Activated T-cell treated with anti-CD3 and anti-CD28 coated beads, Interleukin-2, amount 50 U/mL, for 24 hours (primary cell): ENCODE measurements around the gene FLRT1.

Experiments
- DNase-seq: peaks from one replicate; pipeline ENCODE4 v3.0.0-alpha.2; 2020
- H3K27ac Mint-ChIP-seq: 2 replicates; pipeline ENCODE4 v1.8.0; 2020; ENCODE audit warnings: mild to moderate bottlenecking, mixed read lengths
- H3K27me3 Mint-ChIP-seq: 2 replicates; pipeline ENCODE4 v1.8.0; 2020; ENCODE audit warnings: mixed read lengths
- H3K36me3 Mint-ChIP-seq: 2 replicates; pipeline ENCODE4 v1.8.0; 2020; ENCODE audit warnings: low read depth, mixed read lengths
- H3K4me1 Mint-ChIP-seq: 2 replicates; pipeline ENCODE4 v1.8.0; 2020; ENCODE audit warnings: low read depth, mixed read lengths
- H3K4me3 Mint-ChIP-seq: 2 replicates; pipeline ENCODE4 v1.8.0; 2020; ENCODE audit warnings: mild to moderate bottlenecking, moderate library complexity, mixed read lengths
- H3K9me3 Mint-ChIP-seq: 2 replicates; pipeline ENCODE4 v1.8.0; 2020; ENCODE audit warnings: mixed read lengths

The FLRT1 gene

DNA sequence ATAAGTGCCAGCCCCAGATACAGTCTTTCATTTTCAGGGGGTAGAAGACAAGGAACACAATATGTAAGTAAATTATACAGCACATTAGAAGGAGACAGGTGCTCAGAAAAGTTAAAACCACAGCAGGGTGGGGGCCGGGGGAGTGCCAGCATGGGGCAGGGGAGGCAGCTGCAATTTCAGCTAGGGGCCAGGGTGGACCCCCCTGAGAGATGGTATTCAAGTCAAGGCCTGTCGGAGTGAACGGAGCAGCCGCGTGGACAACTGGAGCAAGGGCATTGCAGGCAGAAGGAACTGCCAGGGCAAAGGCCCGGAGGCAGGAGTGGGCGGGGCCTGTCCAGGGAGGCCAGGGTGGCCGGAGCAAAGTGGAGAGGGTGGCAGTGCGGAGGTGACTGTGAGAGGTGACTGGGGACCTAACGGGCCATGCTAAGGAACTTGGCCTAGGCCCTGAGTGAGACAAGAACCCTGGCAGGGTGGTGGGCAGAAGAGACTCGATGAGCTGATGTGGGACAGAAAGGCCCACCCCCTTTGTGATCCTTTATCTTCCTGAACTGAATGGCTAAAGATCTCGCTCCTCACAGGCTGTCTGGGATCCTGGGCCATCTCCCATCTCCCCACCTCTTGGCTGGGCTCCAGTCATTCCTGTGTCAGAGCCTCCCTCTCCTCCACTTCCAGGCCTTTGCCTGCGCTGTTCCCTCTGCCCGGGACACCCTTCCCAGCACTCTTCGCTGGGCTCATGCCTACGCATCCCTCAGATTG lies 22.4 kb upstream of the FLRT1 start:
- DNase-seq = no peak
- H3K4me3 Mint-ChIP-seq = no peak overlapping the region
- no peaks in the 10 kb centered on the region for H3K4me1 Mint-ChIP-seq
- no peaks in the 10 kb centered on the region for H3K36me3 Mint-ChIP-seq
- peaks cover 10% of the 10 kb centered on the region for H3K27me3 Mint-ChIP-seq
- no peak overlapping the region for H3K27ac Mint-ChIP-seq
- no peaks in the 10 kb centered on the region for H3K9me3 Mint-ChIP-seq

DNA sequence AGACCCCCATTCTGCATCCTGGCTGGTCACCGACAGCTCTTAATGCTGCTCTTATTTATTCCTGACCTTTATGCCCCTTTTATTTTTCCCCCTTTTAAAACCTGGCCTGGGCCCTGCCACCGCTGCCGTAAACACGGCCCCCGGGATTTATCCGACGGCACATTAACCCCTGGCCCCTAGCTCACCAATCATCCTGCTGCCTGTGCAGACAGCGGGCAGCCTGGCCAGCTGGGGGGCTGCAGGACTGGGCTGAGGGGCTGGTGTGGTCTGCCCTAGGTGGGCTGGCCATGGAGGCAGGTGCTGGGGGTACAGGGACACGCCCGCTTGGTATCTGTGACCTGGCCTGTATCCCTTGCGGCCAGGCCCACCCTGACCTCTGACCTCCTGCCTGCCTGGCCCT lies 21.4 kb upstream of the FLRT1 start:
- no peak for DNase-seq
- no peaks in the 10 kb centered on the region for H3K9me3 Mint-ChIP-seq
- H3K27me3 Mint-ChIP-seq = no peaks in the 10 kb centered on the region
- H3K27ac Mint-ChIP-seq = no peak overlapping the region
- H3K36me3 Mint-ChIP-seq = no peaks in the 10 kb centered on the region
- no peak overlapping the region for H3K4me3 Mint-ChIP-seq
- H3K4me1 Mint-ChIP-seq = no peaks in the 10 kb centered on the region

DNA sequence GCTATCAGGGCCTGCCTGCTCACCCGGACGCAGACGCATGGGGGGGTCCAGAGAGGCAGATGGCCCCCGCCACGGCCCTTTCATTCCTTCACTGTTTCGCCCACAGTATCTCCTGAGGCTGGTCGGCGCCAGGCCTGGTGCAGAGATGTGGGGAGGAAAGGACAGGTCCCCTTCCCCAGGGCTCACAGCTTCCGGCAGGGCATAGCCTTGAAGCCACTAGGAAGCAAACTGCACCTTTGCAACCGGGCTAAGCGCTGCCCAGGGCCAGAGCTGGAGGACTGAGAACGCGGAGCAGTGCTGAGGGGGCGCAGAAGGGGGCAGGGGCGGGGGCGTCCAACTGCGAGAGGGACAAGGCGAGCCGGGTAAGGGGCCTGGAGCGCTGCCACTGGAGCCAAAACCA lies 20.2 kb upstream of the FLRT1 start:
- H3K36me3 Mint-ChIP-seq = no peaks in the 10 kb centered on the region
- H3K9me3 Mint-ChIP-seq = no peaks in the 10 kb centered on the region
- H3K27ac Mint-ChIP-seq = no peak overlapping the region
- H3K27me3 Mint-ChIP-seq = no peaks in the 10 kb centered on the region
- no peak overlapping the region for H3K4me3 Mint-ChIP-seq
- H3K4me1 Mint-ChIP-seq = no peaks in the 10 kb centered on the region
- no peak for DNase-seq

DNA sequence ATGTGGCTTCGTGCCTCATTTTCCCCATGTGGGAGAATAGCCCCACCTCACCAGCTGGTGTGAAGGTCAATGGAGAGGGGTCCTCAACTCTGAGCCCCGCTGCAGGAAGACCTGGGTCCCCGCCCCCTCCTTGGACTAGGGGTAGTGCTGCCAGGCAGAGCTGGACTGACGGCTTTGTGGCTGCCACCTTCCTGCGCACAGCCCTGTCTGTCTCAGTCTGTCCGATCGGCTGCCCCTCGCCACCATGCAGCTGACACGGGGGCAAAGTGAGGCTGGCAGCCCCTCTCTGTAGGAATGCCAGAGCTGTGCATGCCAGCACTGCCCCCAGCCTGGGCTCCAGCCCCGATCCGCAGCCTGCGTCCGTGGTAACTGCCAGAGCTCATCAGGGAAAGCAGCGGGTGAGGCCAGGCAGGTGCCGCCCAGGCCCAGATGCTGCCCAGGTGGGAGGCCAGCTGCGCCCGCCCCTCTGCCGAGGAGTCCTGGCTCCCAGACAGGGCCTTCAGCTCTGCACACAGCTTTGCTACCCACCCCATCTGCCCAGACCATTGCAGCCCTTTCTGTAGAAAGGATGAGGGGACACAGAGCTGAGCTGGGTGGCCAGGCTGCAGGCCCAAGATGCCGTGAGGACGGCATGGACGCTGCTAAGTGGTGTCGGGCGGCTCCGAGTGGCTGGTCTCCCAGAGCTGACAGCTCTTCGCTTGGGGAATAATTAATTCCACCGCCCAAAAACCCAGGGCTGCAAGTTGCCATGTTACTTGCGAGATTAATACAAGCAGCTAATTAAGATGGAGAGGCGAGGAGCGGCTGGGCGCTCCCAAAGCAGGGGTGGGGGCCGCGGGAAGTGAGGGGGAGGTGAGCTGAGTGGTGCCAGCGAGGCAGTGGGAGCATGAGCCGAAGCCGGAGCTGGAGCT lies 19.5 kb upstream of the FLRT1 start:
- Mint-ChIP-seq H3K27me3 (no peaks in the 10 kb centered on the region), H3K4me3 (no peak overlapping the region), H3K27ac (no peak overlapping the region), H3K9me3 (no peaks in the 10 kb centered on the region), H3K36me3 (no peaks in the 10 kb centered on the region), H3K4me1 (no peaks in the 10 kb centered on the region)
- no peak for DNase-seq

DNA sequence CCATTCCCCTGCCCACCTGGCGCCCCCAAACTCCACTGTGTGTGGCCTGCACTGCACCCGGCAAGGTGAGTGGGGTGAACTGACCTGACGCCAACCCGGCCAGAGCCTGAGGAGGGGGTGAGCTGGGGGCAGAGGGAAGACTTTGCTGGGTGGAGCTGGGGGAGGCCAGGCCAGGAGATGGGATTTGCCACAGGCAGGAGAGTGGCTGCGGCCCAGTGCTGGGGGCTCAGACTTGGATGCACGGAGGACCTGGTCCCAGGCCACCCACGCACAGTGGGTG lies 17.8 kb upstream of the FLRT1 start:
- Mint-ChIP-seq H3K4me1 (no peaks in the 10 kb centered on the region), H3K9me3 (no peaks in the 10 kb centered on the region), H3K4me3 (no peak overlapping the region), H3K27ac (no peak overlapping the region), H3K36me3 (no peaks in the 10 kb centered on the region), H3K27me3 (no peaks in the 10 kb centered on the region)
- DNase-seq = no peak

DNA sequence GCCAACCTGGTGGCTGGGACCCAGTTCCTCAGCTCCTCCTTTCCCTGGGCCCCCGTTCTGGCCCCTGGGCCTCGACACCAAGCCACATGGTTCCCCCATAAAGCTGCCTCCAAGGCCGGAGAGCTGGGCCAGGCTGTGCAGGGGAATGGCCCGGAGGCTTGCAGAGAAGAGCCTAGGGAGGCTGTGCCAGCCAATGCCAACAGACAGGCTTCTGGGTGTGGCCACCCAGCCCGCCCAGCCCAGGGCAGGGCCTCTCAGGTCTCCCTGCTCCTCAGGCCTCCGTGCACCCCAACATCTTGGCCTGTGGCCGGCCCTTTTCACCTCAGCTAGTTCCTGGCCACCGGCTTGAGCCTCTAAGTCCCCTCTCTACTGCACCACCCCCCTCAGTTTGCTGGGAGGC lies 17.4 kb upstream of the FLRT1 start:
- no peaks in the 10 kb centered on the region for H3K4me1 Mint-ChIP-seq
- DNase-seq = no peak
- no peaks in the 10 kb centered on the region for H3K9me3 Mint-ChIP-seq
- H3K36me3 Mint-ChIP-seq = no peaks in the 10 kb centered on the region
- no peak overlapping the region for H3K27ac Mint-ChIP-seq
- no peak overlapping the region for H3K4me3 Mint-ChIP-seq
- H3K27me3 Mint-ChIP-seq = no peaks in the 10 kb centered on the region

DNA sequence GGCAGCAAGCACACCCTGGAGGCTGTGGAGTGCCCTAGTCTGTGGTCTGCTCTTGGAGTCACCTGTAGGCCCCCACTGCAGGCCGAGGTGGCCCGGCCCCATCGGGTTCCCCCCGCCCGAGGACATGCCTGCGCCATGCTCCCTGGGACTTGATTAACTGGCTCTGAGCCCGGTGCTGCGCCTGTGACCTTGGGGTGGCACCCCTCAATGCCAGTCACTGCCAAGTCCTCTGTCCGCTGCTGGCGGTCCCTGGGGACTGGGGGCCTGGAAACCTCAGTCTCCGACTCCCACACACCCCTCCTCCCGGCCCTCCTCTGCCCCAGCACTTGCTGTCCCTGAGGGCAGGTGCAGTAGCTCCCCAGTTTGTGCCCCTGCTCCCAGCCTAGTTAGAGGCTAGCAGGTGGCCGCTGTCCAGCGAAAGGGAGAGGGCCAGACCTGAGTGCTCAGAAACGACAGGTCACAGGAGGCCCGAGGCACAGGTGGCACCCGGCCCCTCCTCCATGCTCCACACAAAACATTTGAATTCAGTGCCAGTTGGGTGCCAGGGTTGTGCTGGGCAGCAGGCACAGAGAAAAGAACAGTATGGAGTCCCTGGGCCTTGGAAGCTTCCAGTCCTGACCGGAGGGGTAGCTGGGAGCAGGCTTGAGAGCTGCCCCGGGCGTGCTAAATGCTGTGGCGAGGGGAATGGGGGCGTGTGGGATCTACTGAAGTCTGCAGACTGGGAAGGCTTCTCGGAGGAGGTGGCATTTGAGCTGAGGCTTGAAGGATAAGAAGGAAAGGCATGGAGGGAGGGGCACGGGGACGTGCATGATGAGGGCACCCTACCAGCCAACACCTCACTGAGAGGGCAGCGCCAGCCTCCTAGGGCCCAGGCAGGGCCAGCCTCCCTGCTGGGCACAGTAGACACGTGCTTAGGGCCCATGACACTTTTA lies 16.4 kb upstream of the FLRT1 start:
- no peak for DNase-seq
- Mint-ChIP-seq H3K36me3 (no peaks in the 10 kb centered on the region), H3K9me3 (no peaks in the 10 kb centered on the region), H3K4me3 (no peak overlapping the region), H3K4me1 (no peaks in the 10 kb centered on the region), H3K27ac (no peak overlapping the region), H3K27me3 (no peaks in the 10 kb centered on the region)

DNA sequence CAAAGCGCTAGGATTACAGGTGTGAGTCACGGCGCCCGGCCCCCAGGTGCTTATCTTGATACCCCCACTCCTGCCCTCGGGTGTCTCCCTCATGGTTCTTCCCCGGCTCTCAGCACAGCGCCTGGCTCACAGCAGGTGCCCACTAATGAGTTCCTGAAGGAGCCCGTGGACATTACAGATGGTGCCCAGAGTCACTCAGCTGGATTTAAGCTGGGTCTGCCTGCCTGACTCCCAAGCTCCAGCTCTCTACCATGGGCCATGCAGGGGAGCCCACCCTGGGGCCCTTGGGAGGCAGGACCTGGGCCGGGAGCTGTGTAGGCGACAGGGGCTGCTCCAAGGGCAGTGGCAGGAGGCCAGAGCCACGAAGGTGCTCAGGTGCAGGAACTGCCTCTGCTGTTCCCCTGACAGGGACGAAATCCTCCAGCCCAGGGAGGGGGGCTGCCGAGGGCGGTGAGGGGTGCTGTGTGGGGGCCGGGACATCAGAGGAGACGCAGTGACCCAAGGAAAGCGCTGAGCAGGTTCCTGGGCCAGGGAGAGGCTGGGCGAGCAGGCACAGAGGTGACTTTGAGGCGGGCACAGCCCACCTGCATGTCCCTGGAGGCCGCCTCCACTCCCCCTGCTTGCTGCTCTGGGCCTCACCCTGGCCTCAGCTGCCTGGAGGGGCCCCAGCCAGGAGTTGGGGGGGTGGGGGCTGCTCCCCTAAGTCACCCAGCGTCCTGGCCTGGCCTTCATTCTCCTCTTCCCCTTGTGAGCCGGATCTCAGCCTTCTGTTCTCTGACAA lies 14.6 kb upstream of the FLRT1 start:
- no peak for DNase-seq
- H3K27ac Mint-ChIP-seq = no peak overlapping the region
- H3K27me3 Mint-ChIP-seq = no peaks in the 10 kb centered on the region
- no peaks in the 10 kb centered on the region for H3K36me3 Mint-ChIP-seq
- H3K4me1 Mint-ChIP-seq = no peaks in the 10 kb centered on the region
- H3K9me3 Mint-ChIP-seq = no peaks in the 10 kb centered on the region
- H3K4me3 Mint-ChIP-seq = no peak overlapping the region

DNA sequence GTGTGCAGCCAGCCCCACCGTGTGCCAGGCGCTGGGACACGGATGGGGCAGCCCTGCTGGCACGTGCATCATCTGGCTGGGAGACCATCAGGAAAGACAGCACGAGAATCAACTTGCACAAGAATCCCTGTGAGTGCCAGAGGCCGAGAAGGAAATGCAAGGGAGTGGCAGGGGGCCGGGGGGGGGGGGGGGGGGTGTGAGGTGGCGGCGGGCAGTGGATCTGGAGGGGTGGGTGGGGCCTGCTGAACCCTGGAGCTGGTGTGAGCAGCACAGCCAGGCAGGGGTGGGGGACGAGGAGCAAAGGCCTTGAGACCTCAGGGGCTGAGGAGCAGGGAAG lies 14.0 kb upstream of the FLRT1 start:
- Mint-ChIP-seq H3K27me3 (peaks cover under 1% of the 10 kb centered on the region), H3K4me3 (no peak overlapping the region), H3K9me3 (no peaks in the 10 kb centered on the region), H3K36me3 (no peaks in the 10 kb centered on the region), H3K4me1 (no peaks in the 10 kb centered on the region), H3K27ac (no peak overlapping the region)
- no peak for DNase-seq

DNA sequence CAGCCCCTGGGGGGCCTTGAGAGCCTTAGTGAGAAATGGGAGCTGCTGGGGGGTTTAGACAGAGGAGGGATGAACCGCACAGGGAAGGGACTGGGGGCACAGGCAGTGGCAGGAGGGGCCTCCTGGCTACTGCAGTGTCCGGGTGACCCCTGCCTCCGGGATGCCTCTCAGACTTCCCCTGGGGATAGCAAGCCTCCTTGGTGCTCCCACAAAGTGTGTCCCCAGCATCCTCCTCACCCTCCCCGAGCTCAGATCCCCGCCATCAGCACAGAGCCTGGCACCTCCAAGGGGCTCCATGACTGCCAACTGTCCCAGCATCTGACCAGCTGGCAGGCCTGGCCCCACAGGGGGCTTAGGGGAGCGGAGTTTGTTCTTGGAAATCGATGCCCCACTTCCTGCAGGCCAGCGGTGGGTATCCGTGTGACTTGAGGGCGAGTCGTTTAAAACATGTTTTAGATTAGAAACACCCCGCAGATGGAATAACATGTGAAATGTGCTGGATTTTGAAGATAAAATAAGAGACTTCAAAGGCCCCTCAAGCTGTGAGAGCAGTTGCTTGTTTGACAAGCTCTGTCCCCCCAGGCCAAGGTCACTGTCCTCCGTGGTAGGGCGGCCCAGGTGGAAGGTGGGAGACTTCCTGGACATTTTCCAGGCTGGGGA lies 13.5 kb upstream of the FLRT1 start:
- Mint-ChIP-seq H3K9me3 (no peaks in the 10 kb centered on the region), H3K4me3 (no peak overlapping the region), H3K27ac (no peak overlapping the region), H3K27me3 (peaks cover 6% of the 10 kb centered on the region), H3K4me1 (no peaks in the 10 kb centered on the region), H3K36me3 (no peaks in the 10 kb centered on the region)
- no peak for DNase-seq

DNA sequence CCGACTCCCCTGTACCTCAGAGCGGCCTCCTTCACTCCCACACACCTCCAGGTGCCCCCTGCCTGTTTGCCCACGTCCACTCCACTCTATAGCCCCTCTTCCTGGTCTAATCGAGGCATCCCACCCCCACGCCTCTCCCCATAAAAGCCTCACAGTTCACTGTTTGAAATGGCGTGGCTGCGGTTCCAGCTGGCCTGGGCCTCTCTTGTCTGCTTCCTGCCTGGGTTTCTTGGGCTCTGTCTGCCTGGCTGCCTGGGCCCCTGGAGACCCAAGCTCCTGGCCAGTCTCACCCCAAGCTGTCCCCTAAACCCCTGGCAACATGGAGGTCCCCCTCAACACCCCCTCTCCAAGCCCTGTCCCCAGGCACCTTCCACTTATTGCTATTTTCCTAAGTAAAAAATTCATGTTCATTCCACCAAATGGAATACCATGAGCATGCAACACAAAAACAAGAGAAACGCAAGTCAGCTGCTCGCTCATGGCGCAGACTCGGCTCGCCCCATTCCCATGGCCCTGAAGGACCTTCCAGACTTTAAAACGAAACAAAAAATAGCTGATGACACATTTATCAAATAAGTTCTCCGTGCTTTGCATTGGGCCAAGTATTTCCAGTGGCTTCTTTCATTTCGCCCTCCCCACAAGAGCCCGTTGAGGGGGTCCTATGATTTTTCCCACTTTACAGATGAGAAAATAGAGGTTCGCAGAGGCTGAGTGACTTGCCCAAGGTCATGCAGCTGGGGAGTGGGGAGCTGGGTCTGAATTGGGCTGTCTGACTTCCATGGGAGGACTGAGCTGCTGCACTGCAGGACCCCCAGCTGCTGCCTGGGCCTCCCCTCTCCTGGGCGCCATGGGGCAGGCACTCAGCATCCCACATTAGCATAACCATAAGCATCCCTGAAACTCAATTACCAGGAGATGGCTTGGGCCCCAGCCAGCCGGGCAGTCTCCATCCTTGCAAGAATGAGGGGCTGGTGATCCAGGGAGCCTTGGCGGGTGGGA lies 11.7 kb upstream of the FLRT1 start:
- H3K27ac Mint-ChIP-seq = no peak overlapping the region

DNA sequence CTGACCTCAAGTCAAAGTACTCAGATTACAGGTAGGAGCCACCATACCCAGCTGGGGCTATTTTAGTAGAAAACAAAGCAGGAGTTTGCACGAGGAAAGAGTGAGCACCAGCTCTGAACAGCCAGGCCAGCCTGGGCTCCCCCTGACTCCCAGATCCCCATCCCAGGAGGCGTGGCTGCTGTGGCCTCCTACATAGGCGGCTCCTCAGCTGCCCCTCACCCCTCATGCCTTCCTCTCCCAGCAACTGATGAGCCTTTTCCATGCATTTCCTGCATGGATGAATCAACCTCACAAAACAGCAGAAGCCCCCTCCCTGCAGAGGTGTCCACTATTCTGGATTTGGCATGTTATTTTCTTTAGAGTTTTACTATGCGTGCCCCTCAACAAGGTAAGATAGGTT lies 10.5 kb upstream of the FLRT1 start:
- peaks cover 20% of the 10 kb centered on the region for H3K27me3 Mint-ChIP-seq
- no peak overlapping the region for H3K27ac Mint-ChIP-seq
- H3K4me3 Mint-ChIP-seq = no peak overlapping the region
- H3K4me1 Mint-ChIP-seq = peaks cover 2% of the 10 kb centered on the region
- H3K36me3 Mint-ChIP-seq = no peaks in the 10 kb centered on the region
- no peak for DNase-seq
- H3K9me3 Mint-ChIP-seq = no peaks in the 10 kb centered on the region

More for the DNA sequence above, 11.7 kb upstream of the FLRT1 start:
- Mint-ChIP-seq H3K4me1 (peaks cover 2% of the 10 kb centered on the region), H3K27me3 (peaks cover 16% of the 10 kb centered on the region), H3K36me3 (no peaks in the 10 kb centered on the region), H3K4me3 (no peak overlapping the region), H3K9me3 (no peaks in the 10 kb centered on the region)
- DNase-seq = no peak
